ENCODE data around the gene CDH8. TPM values are rescaled to one million over a fixed set of nuclear protein-coding genes. Genes with fewer than 3 reads are reported as not detected.

CDH8 gene
- total and polyA plus RNA-seq, 4 donors, result 0.02 to 3.1 (median 0.30) TPM

- no peak overlapping the region for H3K4me3 ChIP-seq
Observed at GRCh38 chr16:61831351-61831917, 204.8 kb downstream of the CDH8 start.

GRCh38 chr16:61829631-61830030, 206.6 kb downstream of the CDH8 start:
- Histone ChIP-seq H3K4me3 (no peak overlapping the region), H3K4me1 (ENCODE audit: control insufficient read depth in 5 of 5, insufficient read depth in 5 of 5, low read length in 5 of 5) (no peaks in the 10 kb centered on the region), H3K9me3 (ENCODE audit: control insufficient read depth in 4 of 4, insufficient read depth in 3 of 4, low read length in 3 of 4) (no peaks in the 10 kb centered on the region), H3K36me3 (ENCODE audit: control insufficient read depth in 4 of 4, insufficient read depth in 4 of 4, low read length in 4 of 4) (no peaks in the 10 kb centered on the region), H3K9ac (ENCODE audit: insufficient read depth in 1 of 2, low read length in 2 of 2) (no peak overlapping the region), H3K27me3 (ENCODE audit: control insufficient read depth in 3 of 3, insufficient read depth in 3 of 3, low read length in 2 of 3) (no peaks in the 10 kb centered on the region), H3K27ac (ENCODE audit: low read depth in 1 of 2, low read length in 1 of 2) (no peak overlapping the region)
- WGBS, 2 donors, result 45 to 55% methylated on average over 2 of the region's 2 CpGs
- ATAC-seq (ENCODE audit: insufficient read depth, low FRiP score) (no peak), DNase-seq (no peak)
- TF ChIP-seq CTCF (IDR thresholded peaks at IDR 0.05; ENCODE audit: control extremely low read depth, extremely low read depth), result no peak

More at GRCh38 chr16:61831351-61831917, 204.8 kb downstream of the CDH8 start:
- 57 to 71% methylated on average over 5 of the region's 5 CpGs for WGBS, 2 donors
- Histone ChIP-seq H3K36me3 (ENCODE audit: control insufficient read depth in 4 of 4, insufficient read depth in 4 of 4, low read length in 4 of 4) (no peaks in the 10 kb centered on the region), H3K27me3 (ENCODE audit: control insufficient read depth in 3 of 3, insufficient read depth in 3 of 3, low read length in 2 of 3) (no peaks in the 10 kb centered on the region), H3K9ac (ENCODE audit: insufficient read depth in 1 of 2, low read length in 2 of 2) (no peak overlapping the region), H3K27ac (ENCODE audit: low read depth in 1 of 2, low read length in 1 of 2) (no peak overlapping the region), H3K4me1 (ENCODE audit: control insufficient read depth in 5 of 5, insufficient read depth in 5 of 5, low read length in 5 of 5) (no peaks in the 10 kb centered on the region), H3K9me3 (ENCODE audit: control insufficient read depth in 4 of 4, insufficient read depth in 3 of 4, low read length in 3 of 4) (no peaks in the 10 kb centered on the region)
- no peak for TF ChIP-seq CTCF (IDR thresholded peaks at IDR 0.05; ENCODE audit: control extremely low read depth, extremely low read depth)
- peak in 1 of 3 donors; percentile 25 for DNase-seq
- ATAC-seq (ENCODE audit: insufficient read depth, low FRiP score), result no peak

GRCh38 chr16:61823326-61823725, 212.9 kb downstream of the CDH8 start:
- Histone ChIP-seq H3K4me3 (no peak overlapping the region), H3K27ac (ENCODE audit: low read depth in 1 of 2, low read length in 1 of 2) (no peak overlapping the region), H3K9me3 (ENCODE audit: control insufficient read depth in 4 of 4, insufficient read depth in 3 of 4, low read length in 3 of 4) (no peaks in the 10 kb centered on the region), H3K4me1 (ENCODE audit: control insufficient read depth in 5 of 5, insufficient read depth in 5 of 5, low read length in 5 of 5) (no peaks in the 10 kb centered on the region), H3K9ac (ENCODE audit: insufficient read depth in 1 of 2, low read length in 2 of 2) (no peak overlapping the region), H3K36me3 (ENCODE audit: control insufficient read depth in 4 of 4, insufficient read depth in 4 of 4, low read length in 4 of 4) (no peaks in the 10 kb centered on the region), H3K27me3 (ENCODE audit: control insufficient read depth in 3 of 3, insufficient read depth in 3 of 3, low read length in 2 of 3) (no peaks in the 10 kb centered on the region)
- 90 to 94% methylated on average over 1 of the region's 1 CpG for WGBS, 2 donors
- no peak for DNase-seq
- TF ChIP-seq CTCF (IDR thresholded peaks at IDR 0.05; ENCODE audit: control extremely low read depth, extremely low read depth), result no peak
- ATAC-seq (ENCODE audit: insufficient read depth, low FRiP score), result no peak

- H3K4me3 ChIP-seq, result no peak overlapping the region
- no peaks in the 10 kb centered on the region for H3K9me3 ChIP-seq (ENCODE audit: control insufficient read depth in 4 of 4, insufficient read depth in 3 of 4, low read length in 3 of 4)
- DNase-seq (no peak), ATAC-seq (ENCODE audit: insufficient read depth, low FRiP score) (no peak)
- no peak overlapping the region for H3K27ac ChIP-seq (ENCODE audit: low read depth in 1 of 2, low read length in 1 of 2)
- 89 to 91% methylated on average over 2 of the region's 2 CpGs for WGBS, 2 donors
- no peaks in the 10 kb centered on the region for H3K27me3 ChIP-seq (ENCODE audit: control insufficient read depth in 3 of 3, insufficient read depth in 3 of 3, low read length in 2 of 3)
- no peak overlapping the region for H3K9ac ChIP-seq (ENCODE audit: insufficient read depth in 1 of 2, low read length in 2 of 2)
- no peaks in the 10 kb centered on the region for H3K4me1 ChIP-seq (ENCODE audit: control insufficient read depth in 5 of 5, insufficient read depth in 5 of 5, low read length in 5 of 5)
- no peak for TF ChIP-seq CTCF (IDR thresholded peaks at IDR 0.05; ENCODE audit: control extremely low read depth, extremely low read depth)
- no peaks in the 10 kb centered on the region for H3K36me3 ChIP-seq (ENCODE audit: control insufficient read depth in 4 of 4, insufficient read depth in 4 of 4, low read length in 4 of 4)
Observed at GRCh38 chr16:61820820-61821219, 215.4 kb downstream of the CDH8 start.
